WTC11 (cell line): Measurements from ENCODE around the gene ZNF221. TPM values are rescaled to one million over a fixed set of nuclear protein-coding genes. Genes with fewer than 3 reads are reported as not detected.

Source experiments
- ATAC-seq: fragments of 200-7000 bp; cut with Tn5 transposase; 2 replicates; pipeline ENCODE4 v1.10.0; 2021; ENCODE audit warnings: mild to moderate bottlenecking, moderate library complexity
- CTCF ChIA-PET: fragments of 300-600 bp; sonication (Branson Sonifier 250); formaldehyde crosslinking; loops from one replicate; lab custom pipeline; 2021; ENCODE audit warnings: antibody characterized with exemption; lab: Charles Lee
- POLR2A ChIA-PET: fragments of 350-600 bp; sonication (Branson Sonifier 250); formaldehyde crosslinking; loops from one replicate; lab custom pipeline; 2021; ENCODE audit warnings: antibody characterized with exemption; lab: Charles Lee
- DNase-seq: peaks from one replicate; pipeline ENCODE4 v3.0.0; 2021; ENCODE audit warnings: low spot score
- H3K27ac Mint-ChIP-seq: 2 replicates; pipeline ENCODE4 v1.8.0; 2021; ENCODE audit warnings: mixed read lengths
- H3K27me3 Mint-ChIP-seq: 2 replicates; pipeline ENCODE4 v1.8.0; 2021; ENCODE audit warnings: low read depth, mild to moderate bottlenecking, moderate library complexity, mixed read lengths
- H3K36me3 Mint-ChIP-seq: 2 replicates; pipeline ENCODE4 v1.8.0; 2021; ENCODE audit warnings: mixed read lengths
- H3K4me1 Mint-ChIP-seq: 2 replicates; pipeline ENCODE4 v1.8.0; 2022; ENCODE audit warnings: mixed read lengths
- H3K4me3 Mint-ChIP-seq: 2 replicates; pipeline ENCODE4 v1.8.0; 2021; ENCODE audit warnings: mild to moderate bottlenecking, moderate library complexity, mixed read lengths
- H3K9me3 Mint-ChIP-seq: 2 replicates; pipeline ENCODE4 v1.8.0; 2021; ENCODE audit warnings: mixed read lengths
- ATF3 ChIP-seq: sonication (generic); formaldehyde crosslinking; conservative IDR thresholded peaks from 2 replicates; pipeline ENCODE4 v1.8.1; 2022; ENCODE audit warnings: mild to moderate bottlenecking, missing genetic modification reagents
- ELF4 ChIP-seq: sonication (generic); formaldehyde crosslinking; IDR thresholded peaks from 2 replicates; pipeline ENCODE4 v1.8.1; 2022; ENCODE audit warnings: low read depth, mild to moderate bottlenecking, moderate library complexity, missing genetic modification reagents
- ERG ChIP-seq: fragments of 250-450 bp; sonication (Bioruptor Pico); IDR thresholded peaks from 2 replicates; pipeline ENCODE4 v1.8.0; 2021; ENCODE audit warnings: mild to moderate bottlenecking
- ESRRA ChIP-seq: sonication (generic); formaldehyde crosslinking; IDR thresholded peaks from 2 replicates; pipeline ENCODE4 v1.8.1; 2022; ENCODE audit warnings: mild to moderate bottlenecking, missing genetic modification reagents, borderline replicate concordance
- ETV6 ChIP-seq: sonication (generic); formaldehyde crosslinking; IDR thresholded peaks from 2 replicates; pipeline ENCODE4 v1.8.1; 2022; ENCODE audit warnings: mild to moderate bottlenecking, missing genetic modification reagents
- JUN ChIP-seq: sonication (generic); formaldehyde crosslinking; IDR thresholded peaks from 2 replicates; pipeline ENCODE4 v1.8.0; 2023; ENCODE audit warnings: mild to moderate bottlenecking, missing genetic modification reagents
- KAT7 ChIP-seq: sonication (generic); formaldehyde crosslinking; IDR thresholded peaks from 2 replicates; pipeline ENCODE4 v1.8.1; 2023; ENCODE audit warnings: missing genetic modification reagents, mild to moderate bottlenecking, borderline replicate concordance
- MLX ChIP-seq: sonication (generic); formaldehyde crosslinking; IDR thresholded peaks from 2 replicates; pipeline ENCODE4 v1.8.1; 2023; ENCODE audit warnings: mild to moderate bottlenecking, missing genetic modification reagents, moderate library complexity
- NFATC4 ChIP-seq: fragments of 250-450 bp; sonication (Bioruptor Pico); IDR thresholded peaks from 2 replicates; pipeline ENCODE4 v1.9.0; 2021; ENCODE audit warnings: mild to moderate bottlenecking
- NFE2L1 ChIP-seq: sonication (generic); formaldehyde crosslinking; IDR thresholded peaks from 2 replicates; pipeline ENCODE4 v1.8.1; 2023; ENCODE audit warnings: missing genetic modification reagents
- RORB ChIP-seq: fragments of 250-450 bp; sonication (Bioruptor Pico); IDR thresholded peaks from 2 replicates; pipeline ENCODE4 v1.9.0; 2021; ENCODE audit warnings: mild to moderate bottlenecking
- STAT6 ChIP-seq: sonication (generic); formaldehyde crosslinking; conservative IDR thresholded peaks from 2 replicates; pipeline ENCODE4 v1.8.1; 2023; ENCODE audit warnings: mild to moderate bottlenecking, low read depth, missing genetic modification reagents, moderate library complexity
- TCF7 ChIP-seq: sonication (generic); formaldehyde crosslinking; IDR thresholded peaks from 2 replicates; pipeline ENCODE4 v1.8.0; 2022; ENCODE audit warnings: mild to moderate bottlenecking, low read depth, missing genetic modification reagents, moderate library complexity
- ZBTB43 ChIP-seq: sonication (generic); formaldehyde crosslinking; IDR thresholded peaks from 2 replicates; pipeline ENCODE4 v1.8.1; 2023; ENCODE audit warnings: mild to moderate bottlenecking, missing genetic modification reagents
- ZNF281 ChIP-seq: sonication (generic); formaldehyde crosslinking; IDR thresholded peaks from 2 replicates; pipeline ENCODE4 v1.8.0; 2023; ENCODE audit warnings: mild to moderate bottlenecking, missing genetic modification reagents
- ZNF396 ChIP-seq: fragments of 250-450 bp; sonication (Bioruptor Pico); IDR thresholded peaks from 2 replicates; pipeline ENCODE4 v1.8.0; 2021; ENCODE audit warnings: mild to moderate bottlenecking, moderate library complexity, borderline replicate concordance
- ZNF423 ChIP-seq: fragments of 250-450 bp; sonication (Bioruptor Pico); IDR thresholded peaks from 2 replicates; pipeline ENCODE4 v2.1.2; 2022; ENCODE audit warnings: mild to moderate bottlenecking, moderate library complexity
- ZNF532 ChIP-seq: fragments of 250-450 bp; sonication (Bioruptor Pico); IDR thresholded peaks from 2 replicates; pipeline ENCODE4 v1.9.0; 2021; ENCODE audit warnings: mild to moderate bottlenecking, borderline replicate concordance
- total RNA-seq: library from RNA; stranded (reverse); gene quantifications from 3 replicates; pipeline ENCODE4 v1.2.3, GENCODE V29; 2021
- TF ChIP-seq, protein P1 (sequence below): fragments of 250-450 bp; sonication (Bioruptor Pico); IDR thresholded peaks from 2 replicates; pipeline ENCODE4 v2.1.2; 2022; ENCODE audit warnings: mild to moderate bottlenecking, moderate library complexity

Gene ZNF221
- total RNA-seq, 1 experiment from 2014 or later: 7.6 TPM

DNA sequence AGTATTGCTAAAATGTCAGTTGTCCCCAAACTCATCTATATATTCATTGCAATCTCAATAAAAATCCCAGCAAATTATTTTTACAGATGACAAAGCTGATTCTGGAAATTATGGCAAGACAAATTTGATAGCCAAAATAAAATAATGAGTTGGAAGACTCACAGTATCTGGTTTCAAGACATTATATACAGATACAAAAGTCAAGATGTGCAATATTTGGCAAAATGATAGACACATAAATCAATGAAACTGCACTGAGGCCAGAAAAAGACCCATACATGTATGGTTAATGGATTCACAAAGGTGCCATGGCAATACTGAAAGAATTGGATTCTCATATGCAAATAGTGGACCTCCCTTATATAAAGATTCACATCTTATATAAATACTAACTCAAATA is 40.1 kb upstream of the ZNF221 start:
- H3K36me3 Mint-ChIP-seq: peaks cover 91% of the 10 kb centered on the region

DNA sequence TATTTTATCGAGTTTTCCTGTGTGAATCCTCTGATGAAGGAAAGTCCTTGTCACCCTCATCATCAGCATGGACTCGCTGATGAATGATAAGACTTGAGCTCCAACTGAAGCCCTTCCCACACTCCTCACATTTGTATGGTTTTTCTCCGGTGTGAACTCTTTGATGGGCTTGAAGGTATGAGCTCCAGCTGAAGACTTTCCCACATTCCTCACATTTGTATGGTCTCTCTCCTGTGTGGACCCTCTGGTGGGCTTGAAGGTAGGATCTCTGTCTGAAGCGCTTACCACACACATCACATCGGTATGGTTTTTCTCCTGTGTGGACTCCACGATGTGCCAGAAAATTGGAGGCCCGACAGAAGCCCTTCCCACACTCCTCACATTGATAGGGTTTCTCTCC is 37.6 kb upstream of the ZNF221 start:
- H3K9me3 Mint-ChIP-seq: peaks cover 82% of the 10 kb centered on the region
- no peak for ATAC-seq
- peaks cover 94% of the 10 kb centered on the region for H3K36me3 Mint-ChIP-seq
- POLR2A ChIA-PET: no interaction called here
- TF ChIP-seq ETV6 (CRISPR knock-in tag) (no peak), JUN (CRISPR knock-in tag) (no peak), STAT6 (no peak), ERG (CRISPR knock-in tag) (no peak), ZNF396 (CRISPR knock-in tag) (no peak), ZNF423 (CRISPR knock-in tag) (no peak), NFATC4 (CRISPR knock-in tag) (no peak), ZBTB43 (CRISPR knock-in tag) (no peak), KAT7 (CRISPR knock-in tag) (no peak), ESRRA (no peak), RORB (no peak), TCF7 (CRISPR knock-in tag) (no peak)
- TF ChIP-seq, protein P1, sequence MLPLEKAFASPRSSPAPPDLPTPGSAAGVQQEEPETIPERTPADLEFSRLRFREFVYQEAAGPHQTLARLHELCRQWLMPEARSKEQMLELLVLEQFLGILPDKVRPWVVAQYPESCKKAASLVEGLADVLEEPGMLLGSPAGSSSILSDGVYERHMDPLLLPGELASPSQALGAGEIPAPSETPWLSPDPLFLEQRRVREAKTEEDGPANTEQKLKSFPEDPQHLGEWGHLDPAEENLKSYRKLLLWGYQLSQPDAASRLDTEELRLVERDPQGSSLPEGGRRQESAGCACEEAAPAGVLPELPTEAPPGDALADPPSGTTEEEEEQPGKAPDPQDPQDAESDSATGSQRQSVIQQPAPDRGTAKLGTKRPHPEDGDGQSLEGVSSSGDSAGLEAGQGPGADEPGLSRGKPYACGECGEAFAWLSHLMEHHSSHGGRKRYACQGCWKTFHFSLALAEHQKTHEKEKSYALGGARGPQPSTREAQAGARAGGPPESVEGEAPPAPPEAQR (CRISPR knock-in tag): no peak
- H3K4me3 Mint-ChIP-seq: no peak overlapping the region
- no peak overlapping the region for H3K27ac Mint-ChIP-seq
- DNase-seq: no peak
- H3K4me1 Mint-ChIP-seq: no peaks in the 10 kb centered on the region
- peaks cover 17% of the 10 kb centered on the region for H3K27me3 Mint-ChIP-seq
- CTCF ChIA-PET: no interaction called here

More for the DNA sequence above, 40.1 kb upstream of the ZNF221 start:
- TF ChIP-seq ELF4 (CRISPR knock-in tag) (no peak), MLX (no peak), NFE2L1 (CRISPR knock-in tag) (no peak)
- no peak overlapping the region for H3K4me3 Mint-ChIP-seq
- no peak overlapping the region for H3K27ac Mint-ChIP-seq
- no peaks in the 10 kb centered on the region for H3K4me1 Mint-ChIP-seq
- no peak for ATAC-seq
- POLR2A ChIA-PET: no interaction called here
- peaks cover 25% of the 10 kb centered on the region for H3K27me3 Mint-ChIP-seq
- H3K9me3 Mint-ChIP-seq: peaks cover 99% of the 10 kb centered on the region
- CTCF ChIA-PET: no interaction called here
- no peak for DNase-seq

DNA sequence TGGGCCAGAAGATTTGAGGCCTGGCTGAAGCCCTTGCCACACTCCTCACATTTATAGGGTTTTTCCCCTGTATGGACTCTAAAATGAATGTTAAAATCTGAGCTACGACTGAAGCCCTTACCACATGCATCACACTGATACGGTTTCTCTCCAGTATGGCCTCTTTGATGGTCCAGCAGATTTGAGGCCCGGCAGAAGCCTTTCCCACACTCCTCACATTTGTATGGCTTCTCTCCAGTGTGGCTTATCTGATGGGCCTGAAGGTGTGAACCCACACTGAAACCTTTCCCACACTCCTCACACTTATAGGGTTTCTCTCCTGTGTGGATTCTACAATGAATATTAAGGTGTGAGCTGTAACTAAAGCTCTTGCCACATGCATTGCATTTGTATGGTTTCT is 37.0 kb upstream of the ZNF221 start:
- Mint-ChIP-seq H3K36me3 (peaks cover 97% of the 10 kb centered on the region), H3K9me3 (peaks cover 75% of the 10 kb centered on the region), H3K4me1 (no peaks in the 10 kb centered on the region), H3K27ac (no peak overlapping the region), H3K4me3 (no peak overlapping the region), H3K27me3 (peaks cover 17% of the 10 kb centered on the region)
- ChIA-PET POLR2A (no interaction called here), CTCF (no interaction called here)
- ATAC-seq: no peak
- DNase-seq: no peak
- no peak for TF ChIP-seq ZNF281 (CRISPR knock-in tag)
- no peak for TF ChIP-seq ATF3 (CRISPR knock-in tag)
- TF ChIP-seq ZNF532 (CRISPR knock-in tag): no peak
